GM12891 (cell line): Measurements from ENCODE around the gene KCTD16.

ENCODE experiments used
- PAX5 ChIP-seq: IDR thresholded peaks from 2 replicates; pipeline ENCODE4 v1.6.1; 2011; ENCODE audit warnings: low read length, moderate library complexity, mild to moderate bottlenecking; ENCODE audit not compliant: insufficient read depth, severe bottlenecking
- POLR2A ChIP-seq: IDR thresholded peaks from 2 replicates; pipeline ENCODE4 v1.6.1; 2011; ENCODE audit warnings: low read depth, low read length, control low read depth
- POLR2AphosphoS5 ChIP-seq: IDR thresholded peaks from 2 replicates; pipeline ENCODE4 v1.6.1; 2011; ENCODE audit warnings: low read depth, low read length, control low read depth
- TAF1 ChIP-seq: IDR thresholded peaks from 2 replicates; pipeline ENCODE4 v1.6.1; 2011; ENCODE audit warnings: low read depth, low read length, control low read depth

- TF ChIP-seq POLR2AphosphoS5 (no peak), POLR2A (no peak), PAX5 (no peak), TAF1 (no peak)
Observed at GRCh38 chr5:144458216-144458615, 287.5 kb downstream of the KCTD16 start.
